HG02938 (cell line): ENCODE measurements around the gene WHRN.
A peak's percentile ranks its signal among the peaks of the same experiment; 100 is the strongest.

Experiments
- ATAC-seq: cut with Tn5 transposase; IDR thresholded peaks from one replicate; pipeline ENCODE4 v1.9.1; 2021; ENCODE audit warnings: mild to moderate bottlenecking, moderate library complexity; ENCODE audit not compliant: unreplicated experiment

The WHRN gene

GRCh38 chr9:114404531-114404930 lies 100.7 kb downstream of the WHRN start:
- no peak for ATAC-seq

GRCh38 chr9:114403153-114403756 lies 102.0 kb downstream of the WHRN start:
- ATAC-seq, result no peak

GRCh38 chr9:114401344-114401743 lies 103.9 kb downstream of the WHRN start:
- ATAC-seq, result no peak

GRCh38 chr9:114400772-114401171 lies 104.5 kb downstream of the WHRN start:
- no peak for ATAC-seq

GRCh38 chr9:114400219-114400618 lies 105.1 kb downstream of the WHRN start:
- no peak for ATAC-seq

DNA sequence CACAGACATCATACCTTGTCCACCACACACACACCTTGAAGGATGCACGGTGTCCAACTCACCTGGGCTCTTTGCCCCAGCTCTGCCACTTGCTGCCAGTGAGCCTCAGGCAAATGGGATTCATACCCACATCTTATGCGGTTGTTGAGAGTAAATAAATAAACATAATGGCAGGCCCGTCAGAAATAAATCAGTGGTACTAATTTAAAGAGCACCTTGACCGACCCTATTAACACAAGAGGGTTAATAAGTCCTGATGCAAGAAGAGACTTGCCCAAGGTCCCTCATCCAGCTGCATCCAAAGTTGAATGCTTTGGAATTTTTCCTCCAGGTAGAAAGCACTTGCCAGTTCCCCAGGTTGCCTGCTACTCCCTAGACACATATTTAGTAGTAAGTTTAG lies 105.9 kb downstream of the WHRN start:
- no peak for ATAC-seq

- peak; percentile 78 for ATAC-seq
These were observed 107.2 kb downstream of the WHRN start for GRCh38 chr9:114397848-114398605.

DNA sequence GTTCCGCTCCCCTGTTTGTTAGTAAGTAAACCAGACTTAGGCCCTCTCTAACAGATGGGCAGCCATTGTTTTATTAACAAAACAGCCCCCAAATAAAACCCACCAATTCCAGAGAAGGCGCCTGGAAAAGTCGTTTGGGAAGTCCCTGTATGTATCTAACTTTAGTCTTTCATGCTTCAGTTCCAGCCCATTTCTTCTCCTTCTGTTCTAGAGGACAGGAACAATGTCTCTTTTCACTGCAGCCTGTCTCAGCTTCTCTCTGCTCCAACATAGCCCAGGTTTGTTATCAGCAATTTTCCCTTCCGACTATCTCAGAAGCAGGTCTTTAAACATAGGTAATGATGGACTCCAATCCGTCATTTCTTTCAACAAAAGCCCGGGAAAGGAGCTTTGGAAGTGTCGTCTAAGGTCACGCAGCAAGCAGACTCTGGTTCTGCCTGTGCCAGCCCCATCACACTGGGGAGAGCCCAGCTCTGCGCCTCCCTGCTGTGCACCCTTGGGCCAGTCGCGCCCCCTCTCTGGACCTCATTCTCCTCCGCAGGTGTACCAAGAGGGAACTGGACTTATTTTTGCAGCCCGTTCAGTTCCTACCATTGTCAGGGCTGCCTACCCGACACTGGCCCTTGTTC lies 107.9 kb downstream of the WHRN start:
- ATAC-seq, result no peak

GRCh38 chr9:114396558-114397218 lies 108.6 kb downstream of the WHRN start:
- ATAC-seq, result no peak

DNA sequence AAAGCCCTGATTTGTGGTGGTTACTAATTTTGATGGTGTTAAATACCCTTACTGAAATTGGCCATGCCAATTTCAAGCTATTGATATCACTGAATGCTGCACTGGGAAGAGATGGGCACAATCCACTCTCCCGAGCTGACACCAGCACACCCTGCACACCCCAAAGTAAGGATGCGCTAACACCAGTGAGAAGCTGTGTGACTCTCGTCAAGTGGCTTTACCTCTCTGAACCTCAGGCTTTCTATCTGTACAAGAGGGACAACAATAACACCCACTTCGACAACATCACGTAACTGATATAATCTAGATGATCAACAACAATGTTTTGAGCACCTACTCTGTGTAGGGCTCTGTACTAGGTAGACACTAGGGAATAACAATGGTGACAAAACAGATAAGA lies 109.5 kb downstream of the WHRN start:
- ATAC-seq, result no peak

DNA sequence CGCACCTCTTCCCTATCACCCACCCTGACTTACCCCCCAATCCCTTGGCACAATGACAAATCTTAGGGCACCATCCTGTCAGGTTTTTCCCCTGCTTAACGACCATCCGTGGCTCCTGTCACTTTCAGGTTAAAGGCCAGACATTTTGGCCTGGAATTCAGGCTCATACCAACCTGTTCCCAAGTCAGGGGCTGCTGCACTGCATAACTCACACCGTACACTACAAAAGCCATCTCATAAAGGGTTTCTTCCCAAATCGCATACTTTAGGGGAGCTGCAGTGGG lies 110.0 kb downstream of the WHRN start:
- no peak for ATAC-seq

DNA sequence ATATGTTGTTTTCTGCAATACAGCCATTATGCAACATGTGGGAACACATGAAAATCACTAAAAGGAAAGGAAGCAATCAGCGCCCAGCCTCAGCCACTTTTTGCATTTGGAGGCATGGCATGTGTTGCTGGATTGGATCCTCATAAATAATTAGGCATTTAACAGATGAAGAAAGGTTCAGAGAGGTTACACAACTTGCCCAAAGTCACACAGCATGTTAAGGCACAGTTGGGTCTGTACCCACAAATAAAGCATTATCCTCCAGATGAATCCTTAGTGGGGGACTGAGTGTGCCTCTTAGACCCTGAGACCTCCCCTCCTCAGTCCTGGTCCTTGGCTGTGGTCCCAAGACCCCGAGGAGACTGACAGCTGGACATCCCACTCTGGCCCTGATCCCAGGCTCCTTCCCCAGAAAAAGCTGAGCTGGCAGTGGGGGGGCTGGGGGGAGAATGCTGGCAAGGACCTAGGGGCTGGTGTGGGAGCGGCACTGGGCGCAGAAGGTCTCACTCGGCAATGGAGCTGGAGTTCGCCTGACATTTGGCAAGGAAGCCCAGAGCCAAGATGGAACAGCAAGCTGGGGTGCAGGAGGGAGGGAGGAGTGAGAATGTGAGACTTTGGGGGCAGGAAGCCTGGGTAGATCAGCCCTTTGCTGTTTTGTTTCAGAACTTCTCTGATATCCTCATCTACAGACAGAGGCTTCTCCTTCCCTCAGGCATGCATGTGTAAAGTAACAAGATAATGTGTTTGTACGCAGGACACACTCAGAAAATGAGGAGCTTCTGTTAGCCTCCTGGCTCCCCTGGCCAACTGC lies 110.5 kb downstream of the WHRN start:
- ATAC-seq, result no peak

DNA sequence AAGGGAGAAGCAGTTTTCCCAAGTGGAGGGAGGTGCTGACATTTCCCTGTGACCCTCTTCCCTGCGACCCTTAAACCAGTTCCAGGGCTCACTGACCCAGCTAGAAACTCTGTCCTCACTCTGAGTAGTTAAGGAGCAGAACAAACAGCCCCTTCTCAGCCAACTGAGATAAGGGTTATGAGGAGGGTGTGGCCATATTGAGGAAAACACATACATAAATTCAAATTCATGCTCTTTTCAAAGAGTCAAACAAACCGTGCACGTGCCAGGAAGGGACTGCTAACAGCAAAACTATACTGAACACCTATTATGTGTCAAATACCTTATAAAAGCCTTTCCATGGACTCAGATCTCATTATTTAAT lies 112.5 kb downstream of the WHRN start:
- no peak for ATAC-seq

- ATAC-seq, result no peak
These were observed 114.3 kb downstream of the WHRN start for GRCh38 chr9:114390952-114391351.

- no peak for ATAC-seq
These were observed 115.5 kb downstream of the WHRN start for GRCh38 chr9:114389612-114390368.

DNA sequence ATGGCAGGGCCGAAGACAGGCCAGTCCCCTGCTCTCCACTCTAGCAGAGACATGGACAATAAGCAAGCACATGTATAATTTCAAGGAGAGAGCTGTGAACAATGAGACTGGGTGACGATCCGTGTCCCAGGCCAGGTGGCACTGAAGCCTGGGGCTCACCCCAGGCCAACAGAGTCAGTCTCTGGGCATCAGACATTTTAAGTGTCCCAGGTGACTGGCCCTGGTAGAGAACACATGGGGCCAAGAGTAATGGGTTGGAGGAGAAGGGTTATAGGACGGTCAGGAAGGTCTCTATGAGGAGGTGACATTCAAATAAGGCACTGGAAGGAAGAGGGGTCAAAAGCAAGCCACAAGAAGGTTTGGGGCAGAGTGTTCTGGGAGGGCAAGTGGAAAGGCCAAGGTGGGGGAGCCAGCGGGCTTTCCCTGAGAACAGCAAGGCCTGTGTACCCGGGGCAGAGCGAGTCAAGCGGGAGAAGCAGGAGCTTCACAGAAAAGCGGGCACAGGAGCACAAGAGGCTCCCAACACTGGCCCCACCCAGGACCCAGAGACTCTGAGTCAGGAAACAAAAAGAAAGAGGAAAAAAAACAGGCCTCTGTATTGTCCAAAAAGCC lies 116.4 kb downstream of the WHRN start:
- ATAC-seq, result no peak

GRCh38 chr9:114388357-114388682 lies 117.0 kb downstream of the WHRN start:
- ATAC-seq, result no peak

DNA sequence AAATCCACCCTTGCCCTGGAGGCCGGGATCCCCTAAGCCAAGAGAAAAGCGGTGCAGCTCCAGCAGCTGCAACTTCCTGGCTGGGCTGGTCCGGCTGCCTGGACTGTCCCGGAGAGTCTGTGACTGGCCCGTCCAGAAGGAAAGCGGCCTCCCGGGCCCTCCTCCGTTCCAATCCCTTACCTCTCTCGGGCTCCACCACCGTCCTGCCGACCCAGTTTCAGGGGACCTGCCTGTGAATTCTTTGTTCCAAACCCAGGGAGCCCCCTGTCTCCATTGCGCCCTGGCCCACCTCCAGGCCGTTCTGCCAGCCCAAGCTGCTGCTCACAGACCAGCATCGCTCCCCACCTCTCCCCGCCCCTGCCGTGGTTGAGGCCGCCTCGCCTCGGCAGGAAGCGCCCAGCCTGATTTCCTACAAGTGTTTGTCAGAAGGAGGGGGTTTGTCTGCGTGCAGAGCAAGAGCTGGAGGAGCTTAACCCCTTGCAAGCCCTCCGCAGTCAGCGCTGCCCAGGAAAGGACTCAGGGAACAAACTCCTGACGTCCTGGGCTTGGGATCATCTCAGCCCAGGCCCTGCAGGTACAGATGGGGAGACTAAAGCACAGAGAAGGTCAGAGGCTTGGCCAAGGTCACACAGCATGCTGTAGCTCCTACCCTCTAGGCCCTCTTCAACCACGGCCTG lies 117.5 kb downstream of the WHRN start, which contains the start of gene AKNA:
AKNA (minus strand) TSS at position 303 of the 677 bp plus-strand sequence. CDS start 6,649 bp downstream, outside the sequence.
- no peak for ATAC-seq

- no peak for ATAC-seq
These were observed 118.2 kb downstream of the WHRN start for GRCh38 chr9:114386886-114387679.
